Neural cell (in vitro differentiated cells): ENCODE measurements around the gene BCKDHB. TPM values are rescaled to one million over a fixed set of nuclear protein-coding genes. Genes with fewer than 3 reads are reported as not detected.

Experiments
- H2AFZ ChIP-seq: fragments of 200-600, 300-800 bp; sonication (generic), shearing (Covaris generic); 2 replicates; pipeline ENCODE4 v1.6.0; 2014; ENCODE audit warnings: low read depth, mild to moderate bottlenecking, antibody characterized with exemption, low read length, moderate library complexity
- H3F3A ChIP-seq: fragments of 200-600 bp; shearing (Covaris generic); 2 replicates; pipeline ENCODE4 v1.6.1; 2016; ENCODE audit warnings: mild to moderate bottlenecking, moderate library complexity, mixed read lengths, antibody characterized with exemption, low read length; ENCODE audit not compliant: insufficient read depth, poor library complexity, severe bottlenecking
- H3K27ac ChIP-seq: fragments of 200-600, 300-800 bp; sonication (generic), shearing (Covaris generic); 2 replicates; pipeline ENCODE4 v1.5.1; 2014; ENCODE audit warnings: mild to moderate bottlenecking, low read length, moderate library complexity
- H3K27me3 ChIP-seq: fragments of 300-800, 200-600 bp; sonication (generic), shearing (Covaris generic); 2 replicates; pipeline ENCODE4 v1.6.0; 2014; ENCODE audit warnings: mild to moderate bottlenecking, low read depth, low read length, moderate library complexity; ENCODE audit not compliant: insufficient read depth
- H3K36me3 ChIP-seq: fragments of 300-800, 200-600 bp; sonication (generic), shearing (Covaris generic); 2 replicates; pipeline ENCODE4 v1.5.1; 2014; ENCODE audit warnings: mild to moderate bottlenecking, antibody characterized with exemption, low read length, moderate library complexity; ENCODE audit not compliant: insufficient read depth
- H3K4me2 ChIP-seq: fragments of 300-800, 200-600 bp; sonication (generic), shearing (Covaris generic); 2 replicates; pipeline ENCODE4 v1.6.0; 2014; ENCODE audit warnings: mild to moderate bottlenecking, low read length
- H3K4me3 ChIP-seq: fragments of 300-800, 200-600 bp; sonication (generic), shearing (Covaris generic); 2 replicates; pipeline ENCODE4 v1.5.1; 2014; ENCODE audit warnings: mild to moderate bottlenecking, low read length, moderate library complexity
- H3K79me2 ChIP-seq: fragments of 200-600 bp; shearing (Covaris generic); replicated peaks from 2 replicates; pipeline ENCODE4 v1.6.0; 2014; ENCODE audit warnings: mild to moderate bottlenecking, low read length, moderate library complexity; ENCODE audit not compliant: insufficient read depth
- H3K9ac ChIP-seq: fragments of 300-800, 200-600 bp; sonication (generic), shearing (Covaris generic); 2 replicates; pipeline ENCODE4 v1.6.1; 2016; ENCODE audit warnings: mild to moderate bottlenecking, low read length, mixed read lengths
- H3K9me2 ChIP-seq: fragments of 200-600 bp; shearing (Covaris generic); 2 replicates; pipeline ENCODE4 v1.6.1; 2016; ENCODE audit warnings: mild to moderate bottlenecking, low read length, mixed read lengths; ENCODE audit not compliant: insufficient read depth
- H3K9me3 ChIP-seq: fragments of 200-600, 300-800 bp; sonication (generic), shearing (Covaris generic); 2 replicates; pipeline ENCODE4 v1.6.1; 2016; ENCODE audit warnings: mild to moderate bottlenecking, mixed run types, low read length, moderate library complexity, mixed read lengths
- H4K20me1 ChIP-seq: fragments of 200-600 bp; shearing (Covaris generic); 2 replicates; pipeline ENCODE4 v1.6.1; 2016; ENCODE audit warnings: mild to moderate bottlenecking, mixed run types; ENCODE audit not compliant: insufficient read depth
- EP300 ChIP-seq: fragments of 450-650 bp; conservative IDR thresholded peaks from 2 replicates; pipeline ENCODE4 v1.6.1; 2014; ENCODE audit warnings: antibody characterized with exemption, mild to moderate bottlenecking, moderate library complexity; ENCODE audit not compliant: poor library complexity, severe bottlenecking
- EZH2 ChIP-seq: fragments of 200-600, 300-800 bp; shearing (Covaris generic), sonication (generic); IDR thresholded peaks from 2 replicates; pipeline ENCODE4 v1.6.1; 2014; ENCODE audit warnings: antibody characterized with exemption, low read length, borderline replicate concordance, mild to moderate bottlenecking; ENCODE audit not compliant: insufficient read depth, poor library complexity, severe bottlenecking
- MXI1 ChIP-seq: fragments of 450-650 bp; conservative IDR thresholded peaks from 2 replicates; pipeline ENCODE4 v1.6.1; 2014; ENCODE audit warnings: antibody characterized with exemption, mild to moderate bottlenecking; ENCODE audit not compliant: poor library complexity, severe bottlenecking
- POLR2AphosphoS5 ChIP-seq: IDR thresholded peaks from 2 replicates; pipeline ENCODE4 v1.6.1; 2012
- RAD21 ChIP-seq: fragments of 450-650 bp; conservative IDR thresholded peaks from 2 replicates; pipeline ENCODE4 v1.6.1; 2014; ENCODE audit warnings: antibody characterized with exemption, mild to moderate bottlenecking, moderate library complexity
- REST ChIP-seq: IDR thresholded peaks from 2 replicates; pipeline ENCODE4 v1.6.1; 2012; ENCODE audit warnings: borderline replicate concordance
- SMC3 ChIP-seq: fragments of 450-650 bp; conservative IDR thresholded peaks from 2 replicates; pipeline ENCODE4 v1.6.1; 2014; ENCODE audit warnings: antibody characterized with exemption, mild to moderate bottlenecking, moderate library complexity; ENCODE audit not compliant: poor library complexity
- TAF1 ChIP-seq: IDR thresholded peaks from 2 replicates; pipeline ENCODE4 v1.6.1; 2012; ENCODE audit warnings: low read depth
- polyA plus RNA-seq: library from polyadenylated mRNA; depleted of rRNA; stranded (reverse); fragments of >200 nt; gene quantifications from 2 replicates; pipeline ENCODE4 v1.2.3, GENCODE V29; 2014
- TF ChIP-seq, protein P1 (sequence below): fragments of 450-650 bp; IDR thresholded peaks from 2 replicates; pipeline ENCODE4 v1.5.1; 2014; ENCODE audit warnings: antibody characterized with exemption, mild to moderate bottlenecking, moderate library complexity; ENCODE audit not compliant: poor library complexity, severe bottlenecking

BCKDHB gene
- polyA plus RNA-seq, 1 donor from 2014 or later, result 16.1 TPM

DNA sequence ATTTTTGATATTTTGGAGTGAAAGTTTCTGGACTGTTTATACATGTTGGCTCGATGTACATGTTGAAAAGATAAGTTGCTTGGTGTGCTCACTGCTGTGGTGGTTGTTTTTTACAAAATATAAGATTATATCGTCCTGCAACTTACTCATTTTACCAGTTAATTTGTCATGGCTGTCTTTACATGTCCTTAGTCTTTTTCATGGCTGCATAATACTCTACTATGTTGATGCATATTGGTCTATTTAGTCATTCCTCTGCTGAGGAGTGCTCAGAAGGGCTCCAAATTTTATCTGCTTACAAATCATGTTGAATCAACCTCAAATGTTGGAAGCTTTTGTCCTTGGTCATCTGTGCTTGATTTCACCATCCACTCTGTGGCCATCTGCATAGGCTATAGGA lies 164.6 kb downstream of the BCKDHB start:
- no peaks in the 10 kb centered on the region for H3K9me3 ChIP-seq
- H3K9ac ChIP-seq, result no peak overlapping the region
- no peaks in the 10 kb centered on the region for H3F3A ChIP-seq
- H3K4me2 ChIP-seq, result no peak overlapping the region
- H3K27me3 ChIP-seq, result no peaks in the 10 kb centered on the region
- H3K9me2 ChIP-seq, result no peaks in the 10 kb centered on the region
- no peak overlapping the region for H3K27ac ChIP-seq
- no peaks in the 10 kb centered on the region for H3K79me2 ChIP-seq
- no peaks in the 10 kb centered on the region for H3K36me3 ChIP-seq
- no peak overlapping the region for H3K4me3 ChIP-seq
- H4K20me1 ChIP-seq, result no peaks in the 10 kb centered on the region
- H2AFZ ChIP-seq, result no peak overlapping the region
- no peak for TF ChIP-seq EZH2
- no peak for TF ChIP-seq MXI1
- TF ChIP-seq POLR2AphosphoS5, result no peak
- no peak for TF ChIP-seq EP300
- TF ChIP-seq REST, result no peak
- no peak for TF ChIP-seq SMC3
- no peak for TF ChIP-seq TAF1
- TF ChIP-seq, protein P1, sequence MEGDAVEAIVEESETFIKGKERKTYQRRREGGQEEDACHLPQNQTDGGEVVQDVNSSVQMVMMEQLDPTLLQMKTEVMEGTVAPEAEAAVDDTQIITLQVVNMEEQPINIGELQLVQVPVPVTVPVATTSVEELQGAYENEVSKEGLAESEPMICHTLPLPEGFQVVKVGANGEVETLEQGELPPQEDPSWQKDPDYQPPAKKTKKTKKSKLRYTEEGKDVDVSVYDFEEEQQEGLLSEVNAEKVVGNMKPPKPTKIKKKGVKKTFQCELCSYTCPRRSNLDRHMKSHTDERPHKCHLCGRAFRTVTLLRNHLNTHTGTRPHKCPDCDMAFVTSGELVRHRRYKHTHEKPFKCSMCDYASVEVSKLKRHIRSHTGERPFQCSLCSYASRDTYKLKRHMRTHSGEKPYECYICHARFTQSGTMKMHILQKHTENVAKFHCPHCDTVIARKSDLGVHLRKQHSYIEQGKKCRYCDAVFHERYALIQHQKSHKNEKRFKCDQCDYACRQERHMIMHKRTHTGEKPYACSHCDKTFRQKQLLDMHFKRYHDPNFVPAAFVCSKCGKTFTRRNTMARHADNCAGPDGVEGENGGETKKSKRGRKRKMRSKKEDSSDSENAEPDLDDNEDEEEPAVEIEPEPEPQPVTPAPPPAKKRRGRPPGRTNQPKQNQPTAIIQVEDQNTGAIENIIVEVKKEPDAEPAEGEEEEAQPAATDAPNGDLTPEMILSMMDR, result no peak

DNA sequence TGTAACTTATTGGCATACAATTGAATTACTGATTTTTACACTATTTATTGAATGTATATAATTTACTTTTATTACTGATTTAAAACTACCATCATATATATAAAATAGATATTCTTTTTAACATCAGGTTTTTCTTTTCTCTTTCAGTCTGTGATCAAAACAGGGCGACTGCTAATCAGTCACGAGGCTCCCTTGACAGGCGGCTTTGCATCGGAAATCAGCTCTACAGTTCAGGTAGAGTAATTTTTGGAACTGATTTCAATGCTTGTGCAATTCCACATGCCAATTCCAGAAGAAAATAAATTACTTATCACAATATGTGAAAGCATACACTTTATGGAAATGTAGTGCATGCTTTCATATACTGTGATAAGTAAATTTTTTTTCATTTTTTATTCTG lies 166.5 kb downstream of the BCKDHB start:
- Histone ChIP-seq H3K9me3 (no peaks in the 10 kb centered on the region), H3K9ac (no peak overlapping the region), H3K27me3 (no peaks in the 10 kb centered on the region), H3K9me2 (no peaks in the 10 kb centered on the region), H3K36me3 (no peaks in the 10 kb centered on the region), H3K79me2 (no peaks in the 10 kb centered on the region), H3K4me2 (no peak overlapping the region), H3K27ac (no peak overlapping the region), H3K4me3 (no peak overlapping the region), H2AFZ (no peak overlapping the region), H4K20me1 (no peaks in the 10 kb centered on the region), H3F3A (no peaks in the 10 kb centered on the region)
- no peak for TF ChIP-seq TAF1
- TF ChIP-seq RAD21, result no peak
- no peak for TF ChIP-seq MXI1
- TF ChIP-seq, protein P1, result no peak
- no peak for TF ChIP-seq REST
- TF ChIP-seq SMC3, result no peak
- no peak for TF ChIP-seq POLR2AphosphoS5
- TF ChIP-seq EZH2, result no peak
- TF ChIP-seq EP300, result no peak
